EL (cell line): ENCODE measurements around the gene MLX.

Source experiments
- DNase-seq: peaks from one replicate; pipeline ENCODE4 v3.0.0-alpha.2; 2016

MLX gene

GRCh38 chr17:42566883-42567573 lies at the start of gene MLX:
MLX (plus strand) TSS chr17:42567100; CDS start chr17:42567125, 25 bp downstream.
- DNase-seq: peak; percentile 92

GRCh38 chr17:42517516-42517915 lies 49.4 kb upstream of the MLX start:
- peak; percentile 95 for DNase-seq

DNA sequence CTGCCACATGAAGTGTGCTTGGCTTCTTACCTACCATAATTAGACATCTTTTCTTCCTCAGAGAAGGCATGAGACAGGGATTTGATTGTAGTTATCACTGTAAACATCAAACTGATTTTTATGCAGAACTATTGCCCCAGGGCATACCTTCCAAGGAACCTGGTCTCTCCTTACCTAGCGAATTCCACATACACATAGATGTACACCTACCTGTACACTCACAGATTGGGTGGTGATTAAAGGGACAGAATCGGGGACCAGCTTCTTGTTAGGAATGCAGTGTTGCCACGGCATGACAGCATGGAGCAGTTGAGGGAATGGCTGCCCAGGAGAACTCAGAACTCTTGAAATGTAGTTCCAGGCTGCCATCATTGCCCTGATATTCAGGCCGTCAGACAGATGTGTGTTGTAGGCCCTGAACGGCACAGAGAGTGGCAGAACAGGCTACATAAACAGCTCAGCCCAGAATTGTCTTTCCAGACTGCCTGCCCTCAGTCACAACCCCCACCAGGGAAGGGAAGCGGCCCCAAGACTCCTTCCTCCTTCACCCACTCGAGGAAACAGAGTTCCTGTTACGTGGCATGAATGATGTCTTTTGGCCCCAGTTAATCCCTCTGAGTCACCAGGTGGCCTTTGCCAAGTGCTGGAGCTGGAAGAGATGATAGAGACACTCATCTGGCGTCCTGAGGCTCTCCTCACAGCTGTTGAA lies 48.7 kb upstream of the MLX start:
- peak; percentile 98 for DNase-seq

GRCh38 chr17:42518755-42519545 lies 48.0 kb upstream of the MLX start:
- peak; percentile 58 for DNase-seq

GRCh38 chr17:42519546-42520491 lies 47.1 kb upstream of the MLX start:
- peak; percentile 100 for DNase-seq

DNA sequence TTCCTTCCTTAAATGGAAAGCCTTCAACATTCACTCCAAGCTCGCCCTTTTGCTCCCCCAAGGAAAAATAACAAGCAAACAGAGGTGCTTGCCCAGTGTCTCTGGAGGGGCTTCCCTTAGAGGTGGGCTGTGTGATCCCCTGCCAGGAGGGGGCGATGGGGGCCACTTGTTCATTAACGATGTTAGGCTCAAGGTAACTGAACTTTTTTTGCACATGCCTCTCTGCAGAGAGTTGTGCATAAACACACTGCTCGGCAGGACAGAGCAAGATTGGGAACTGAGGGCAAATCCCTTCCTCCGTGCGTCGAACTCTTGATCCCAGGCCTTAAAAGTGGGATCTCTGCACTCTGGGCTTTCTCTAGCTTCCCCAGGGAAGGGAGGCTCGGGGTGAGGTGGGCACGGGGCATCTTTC lies 46.4 kb upstream of the MLX start:
- DNase-seq: no peak

DNA sequence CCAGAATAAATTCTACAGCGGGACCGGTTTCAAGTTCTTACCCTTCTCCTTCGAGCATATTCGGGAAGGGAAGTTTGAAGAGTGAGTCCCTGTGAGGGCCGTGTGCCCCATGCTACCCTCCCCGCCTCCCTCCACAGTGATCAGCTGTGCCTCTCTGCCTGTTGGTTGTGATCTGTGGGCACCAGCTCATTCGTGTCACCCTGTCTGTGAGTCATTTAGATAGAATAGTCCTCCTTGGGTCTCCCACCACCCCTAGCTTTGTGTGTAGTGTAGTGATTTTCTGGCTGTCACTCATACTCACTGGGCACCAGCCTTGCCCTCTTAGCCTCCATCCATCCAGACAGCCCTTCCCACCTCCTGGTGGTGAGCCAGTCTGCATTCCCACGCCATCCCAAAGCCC lies 45.9 kb upstream of the MLX start:
- DNase-seq: peak; percentile 37

DNA sequence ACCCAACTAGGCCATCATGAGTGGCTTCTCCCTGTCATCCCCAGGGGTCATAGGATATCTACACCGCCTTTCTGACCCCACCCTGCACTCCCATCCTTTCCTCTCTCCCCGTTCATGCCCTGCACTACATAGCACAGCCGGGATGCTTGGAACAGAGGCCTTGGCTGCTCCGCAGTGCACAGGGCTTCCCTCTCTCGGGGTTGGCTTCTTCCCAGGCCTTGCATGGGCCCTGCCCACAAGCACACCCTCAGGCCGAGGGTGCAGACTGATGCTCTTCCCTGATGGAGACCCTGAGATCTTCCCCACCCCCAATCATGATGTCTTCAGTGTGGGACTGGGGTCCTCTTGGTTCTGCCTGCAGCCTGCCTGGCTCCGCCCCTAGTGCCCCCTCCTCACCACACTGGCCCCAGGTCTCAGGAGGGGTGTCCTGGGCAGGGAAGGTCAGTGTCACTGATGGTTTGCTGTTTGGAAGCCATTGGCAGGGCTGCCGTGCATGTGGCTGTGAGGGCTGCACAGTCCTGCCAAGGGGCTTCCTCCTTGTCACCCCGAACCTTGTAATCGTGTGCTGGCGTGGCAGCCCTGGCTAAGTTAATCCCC lies 45.1 kb upstream of the MLX start:
- no peak for DNase-seq

GRCh38 chr17:42522263-42522790 lies 44.6 kb upstream of the MLX start:
- no peak for DNase-seq

DNA sequence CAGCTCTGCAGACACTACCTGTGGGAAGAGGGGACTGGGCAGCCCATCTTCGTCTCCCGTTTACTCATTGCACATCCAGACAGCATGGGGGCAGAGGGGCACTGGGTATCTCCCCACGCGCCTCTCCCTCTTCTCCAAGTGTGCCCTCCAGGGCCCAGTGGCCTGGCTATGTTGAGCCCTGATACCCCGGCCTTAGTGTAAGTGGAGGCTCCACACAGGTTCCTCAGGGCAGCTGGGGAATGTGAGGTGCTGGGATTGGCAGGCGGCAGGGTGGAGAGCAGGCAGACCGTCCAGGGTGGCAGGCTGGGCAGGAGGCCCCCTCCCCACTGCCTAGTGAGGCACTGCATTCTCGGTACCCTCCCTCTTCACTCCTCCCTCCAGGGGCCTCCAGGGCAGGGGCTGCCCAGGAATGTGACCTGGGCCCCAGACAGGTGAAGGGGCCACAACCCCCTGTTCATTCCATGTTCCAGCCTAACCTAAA lies 44.1 kb upstream of the MLX start:
- no peak for DNase-seq

DNA sequence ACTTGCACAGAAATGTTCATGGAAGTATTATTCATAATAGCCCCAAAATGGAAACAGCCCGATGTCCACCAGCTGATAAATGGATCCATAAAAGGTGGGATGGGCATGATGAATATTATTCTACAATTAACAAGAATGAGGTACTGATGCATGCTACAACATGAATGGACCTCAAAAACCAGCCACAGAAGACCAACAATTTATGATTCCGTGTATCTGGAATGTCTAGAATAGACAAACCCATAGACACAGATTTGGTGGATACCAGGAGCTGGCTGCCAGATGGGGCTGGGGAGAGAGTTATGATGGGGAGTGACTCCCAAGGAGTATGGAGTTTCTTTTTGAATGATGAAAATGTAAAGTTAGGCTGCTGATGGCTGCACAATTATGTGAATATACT lies 41.7 kb upstream of the MLX start:
- DNase-seq: peak; percentile 81

- DNase-seq: peak; percentile 81
These were observed 40.9 kb upstream of the MLX start for GRCh38 chr17:42526031-42526444.

GRCh38 chr17:42527932-42528331 lies 39.0 kb upstream of the MLX start:
- DNase-seq: no peak

DNA sequence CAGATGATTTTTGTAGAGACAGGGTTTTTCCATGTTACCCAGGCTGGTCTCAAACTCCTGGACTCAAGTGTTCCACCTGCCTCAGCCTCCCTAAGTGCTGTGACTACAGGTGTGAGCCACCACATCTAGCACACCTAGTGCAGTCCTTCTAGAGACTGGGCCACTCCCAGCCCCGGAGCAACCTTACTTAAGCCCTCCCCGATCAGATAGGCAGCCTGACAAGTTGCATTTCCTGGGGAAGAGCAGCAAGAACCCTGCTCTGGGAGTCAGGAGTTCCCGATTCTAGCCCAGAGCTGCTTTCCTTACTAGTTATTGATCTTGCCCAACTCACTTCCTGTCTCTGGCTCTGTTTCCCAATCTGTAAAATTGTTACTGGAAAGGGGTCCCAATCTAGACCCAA lies 37.8 kb upstream of the MLX start:
- DNase-seq: no peak

GRCh38 chr17:42530952-42531454 lies 35.9 kb upstream of the MLX start:
- no peak for DNase-seq

GRCh38 chr17:42531455-42532354 lies 35.2 kb upstream of the MLX start:
- peak; percentile 59 for DNase-seq

DNA sequence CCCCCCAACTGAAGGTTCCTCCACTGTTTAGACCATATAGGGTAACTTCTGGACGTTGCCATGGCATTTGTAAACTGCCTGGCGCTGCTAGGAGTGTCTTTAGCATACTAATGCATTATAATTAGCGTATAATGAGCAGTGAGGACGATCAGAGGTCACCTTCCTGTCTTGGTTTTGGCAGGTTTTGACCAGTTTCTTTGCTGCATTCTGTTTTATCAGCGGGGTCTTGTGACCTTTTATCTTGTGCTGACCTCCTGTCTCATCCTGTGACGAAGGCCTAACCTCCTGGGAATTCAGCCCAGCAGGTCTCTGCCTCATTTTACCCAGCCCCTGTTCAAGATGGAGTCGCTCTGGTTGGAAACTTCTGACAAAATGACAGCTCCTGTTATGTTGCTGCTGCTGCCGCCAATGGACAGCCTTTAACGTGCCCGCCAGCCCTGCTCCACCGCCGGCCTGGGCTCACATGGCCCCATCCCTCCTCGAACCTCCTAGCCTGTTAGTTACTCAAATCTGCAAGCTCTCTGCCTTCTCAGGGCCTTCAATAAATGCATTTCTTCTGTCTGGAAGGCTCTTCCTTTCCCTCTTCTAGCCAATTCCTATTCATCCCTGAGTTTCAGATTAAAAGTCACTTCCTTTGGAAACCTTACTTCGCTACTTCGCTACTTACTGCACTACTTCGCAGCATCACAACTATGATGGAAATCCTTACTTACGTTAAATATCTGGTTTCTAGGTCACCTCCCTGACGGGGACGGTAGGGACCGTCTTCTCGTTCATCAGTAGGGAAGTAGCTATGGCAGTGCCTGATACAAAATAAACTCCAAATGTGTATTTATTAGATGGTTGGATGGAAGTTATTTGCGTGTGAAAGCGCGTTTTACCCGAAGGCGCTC lies 31.5 kb upstream of the MLX start:
- no peak for DNase-seq

DNA sequence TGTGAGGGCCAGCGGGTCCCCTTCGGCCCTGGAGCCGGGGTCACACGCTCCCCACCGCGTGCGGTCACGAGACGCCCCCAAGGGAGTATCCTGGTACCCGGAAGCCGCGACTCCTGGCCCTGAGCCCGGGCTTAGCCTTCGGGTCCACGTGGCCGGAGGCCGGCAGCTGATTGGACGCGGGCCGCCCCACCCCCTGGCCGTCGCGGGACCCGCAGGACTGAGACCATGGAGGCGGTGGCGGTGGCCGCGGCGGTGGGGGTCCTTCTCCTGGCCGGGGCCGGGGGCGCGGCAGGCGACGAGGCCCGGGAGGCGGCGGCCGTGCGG lies 30.9 kb upstream of the MLX start, which contains the start of gene NAGLU:
Gene NAGLU (plus strand): TSS at position 194 of the 324 bp plus-strand sequence. CDS start 32 bp downstream, at position 226.
- peak; percentile 91 for DNase-seq
